KOPT-K1 (cell line): ENCODE measurements around the gene DCT.

Experiments
- H3K27ac ChIP-seq: fragments of 200-600 bp; sonication (generic); 2 replicates; pipeline ENCODE4 v1.5.1; 2016; ENCODE audit warnings: antibody characterized with exemption, mild to moderate bottlenecking, low read depth, low read length; ENCODE audit not compliant: poor library complexity, severe bottlenecking
- H3K36me3 ChIP-seq: fragments of 200-600 bp; sonication (generic); 2 replicates; pipeline ENCODE4 v1.5.1; 2017; ENCODE audit warnings: antibody characterized with exemption, mild to moderate bottlenecking, low read length, moderate library complexity; ENCODE audit not compliant: insufficient read depth
- H3K9me3 ChIP-seq: fragments of 200-600 bp; sonication (generic); 2 replicates; pipeline ENCODE4 v1.5.1; 2017; ENCODE audit warnings: antibody characterized with exemption, low read length, mild to moderate bottlenecking; ENCODE audit not compliant: insufficient read depth, poor library complexity, severe bottlenecking

DCT gene

DNA sequence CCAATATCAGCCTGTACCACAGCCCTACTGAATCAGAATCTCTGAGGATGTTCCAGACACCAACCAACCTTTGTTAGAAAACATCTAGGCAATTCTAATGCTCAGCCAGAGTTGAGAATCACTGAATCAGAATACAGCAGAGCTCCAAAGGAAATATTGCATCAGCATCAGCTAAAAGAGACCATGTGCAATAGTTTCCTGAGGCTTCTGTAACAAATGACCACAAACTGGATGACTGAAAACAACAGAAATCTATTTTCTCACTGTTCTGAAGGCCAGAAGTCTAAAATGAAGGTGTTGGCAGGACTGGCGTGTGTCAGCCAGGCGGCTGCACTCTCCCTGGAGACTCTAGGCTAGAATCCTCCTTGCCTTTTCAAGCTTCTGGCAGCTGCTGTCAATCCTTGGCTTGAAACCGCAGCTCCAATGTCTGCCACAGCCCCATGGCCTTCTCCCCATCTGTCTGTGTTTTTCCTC, 1.2 kb upstream of the DCT start:
- Histone ChIP-seq H3K9me3 (no peaks in the 10 kb centered on the region), H3K27ac (no peak overlapping the region), H3K36me3 (no peaks in the 10 kb centered on the region)

DNA sequence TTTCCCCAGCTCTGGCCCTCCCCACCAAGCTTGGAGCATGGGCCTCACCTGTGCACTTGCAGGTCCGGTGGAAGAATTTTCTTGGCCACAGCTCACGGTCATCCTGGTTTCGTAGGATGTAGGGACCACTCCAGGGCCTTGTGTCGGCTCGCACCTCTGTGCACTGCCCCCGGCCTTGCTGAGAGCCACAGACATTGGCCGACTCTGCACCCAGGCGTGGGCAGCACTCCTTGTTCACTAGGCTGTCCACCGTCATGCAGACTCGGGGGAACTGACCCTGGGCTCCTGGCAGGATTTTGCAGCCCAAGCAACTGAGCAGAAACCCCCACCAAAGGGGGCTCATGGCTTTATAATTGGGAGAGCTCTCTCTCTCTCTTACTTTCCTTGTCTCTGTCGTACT, 569 bp downstream of the DCT start:
- no peak overlapping the region for H3K27ac ChIP-seq
- no peaks in the 10 kb centered on the region for H3K9me3 ChIP-seq
- H3K36me3 ChIP-seq: no peaks in the 10 kb centered on the region

DNA sequence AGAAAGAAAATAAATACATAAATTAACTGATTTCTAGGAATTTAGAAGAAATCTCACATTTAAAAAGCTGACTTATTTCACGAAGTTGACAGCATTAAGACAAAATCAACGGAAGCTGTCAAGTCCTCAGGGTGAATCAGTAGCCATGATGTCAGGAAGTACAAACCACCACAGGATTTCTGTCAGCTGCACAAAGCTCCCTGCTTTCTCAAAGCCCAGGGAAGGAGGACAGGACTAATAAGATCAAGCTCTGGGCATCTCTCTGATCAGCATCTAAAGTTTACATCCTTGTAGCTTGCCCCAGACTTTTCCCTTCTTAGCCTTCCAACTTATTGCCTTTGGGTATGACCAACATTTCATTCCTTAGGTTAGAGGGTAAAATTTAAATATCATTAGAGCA, 9.4 kb downstream of the DCT start:
- Histone ChIP-seq H3K9me3 (no peaks in the 10 kb centered on the region), H3K36me3 (no peaks in the 10 kb centered on the region), H3K27ac (no peak overlapping the region)

GRCh38 chr13:94464771-94465170, 14.7 kb downstream of the DCT start:
- no peak overlapping the region for H3K27ac ChIP-seq
- no peaks in the 10 kb centered on the region for H3K36me3 ChIP-seq
- no peaks in the 10 kb centered on the region for H3K9me3 ChIP-seq

DNA sequence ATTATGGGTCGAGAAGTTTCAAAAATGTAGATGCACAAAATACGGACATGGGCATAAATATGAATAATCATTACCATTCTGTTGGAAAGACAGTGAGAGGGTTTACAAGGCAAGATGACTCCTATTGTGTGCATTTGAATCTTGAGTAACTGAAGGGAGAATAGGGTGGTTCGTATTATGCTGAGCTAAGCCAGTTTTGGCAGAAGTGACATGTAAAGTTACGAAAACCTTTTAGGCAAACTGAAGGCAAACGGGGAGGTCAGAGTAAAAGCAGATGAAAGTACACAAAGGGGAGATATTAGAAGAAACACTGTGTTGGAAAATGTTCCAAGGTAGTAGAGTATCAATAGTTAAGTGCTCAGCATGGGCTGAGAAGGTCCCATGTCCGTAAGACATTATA, 16.8 kb downstream of the DCT start:
- Histone ChIP-seq H3K9me3 (no peaks in the 10 kb centered on the region), H3K27ac (no peak overlapping the region)

DNA sequence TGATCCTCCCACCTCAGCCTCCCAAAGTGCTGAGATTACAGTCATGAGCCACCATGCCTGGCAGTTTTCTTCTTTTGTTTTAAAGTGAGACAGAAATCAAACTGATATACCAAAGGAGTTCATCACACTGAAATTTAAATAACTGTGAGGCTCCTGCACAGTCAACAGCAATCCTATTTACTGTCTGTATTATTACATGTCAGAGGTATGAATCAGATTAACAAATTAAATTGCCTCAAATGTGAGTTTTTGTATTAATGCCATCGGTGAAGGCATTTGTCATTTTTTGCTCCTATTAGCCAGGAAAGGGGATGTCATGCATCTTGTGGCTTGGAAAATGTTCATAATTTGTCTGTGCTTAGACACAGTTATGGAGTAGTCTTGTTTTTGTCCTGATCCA, 20.4 kb downstream of the DCT start:
- Histone ChIP-seq H3K27ac (no peak overlapping the region), H3K9me3 (no peaks in the 10 kb centered on the region), H3K36me3 (no peaks in the 10 kb centered on the region)

More for the DNA sequence above, 16.8 kb downstream of the DCT start:
- no peaks in the 10 kb centered on the region for H3K36me3 ChIP-seq

- H3K27ac ChIP-seq: no peak overlapping the region
- H3K9me3 ChIP-seq: no peaks in the 10 kb centered on the region
- no peaks in the 10 kb centered on the region for H3K36me3 ChIP-seq
Measured at GRCh38 chr13:94455414-94455813, 24.1 kb downstream of the DCT start.

- no peaks in the 10 kb centered on the region for H3K9me3 ChIP-seq
- no peaks in the 10 kb centered on the region for H3K36me3 ChIP-seq
- no peak overlapping the region for H3K27ac ChIP-seq
Measured at GRCh38 chr13:94454906-94455305, 24.6 kb downstream of the DCT start.

- H3K9me3 ChIP-seq: no peaks in the 10 kb centered on the region
- H3K27ac ChIP-seq: no peak overlapping the region
- no peaks in the 10 kb centered on the region for H3K36me3 ChIP-seq
Measured at GRCh38 chr13:94454334-94454733, 25.1 kb downstream of the DCT start.

DNA sequence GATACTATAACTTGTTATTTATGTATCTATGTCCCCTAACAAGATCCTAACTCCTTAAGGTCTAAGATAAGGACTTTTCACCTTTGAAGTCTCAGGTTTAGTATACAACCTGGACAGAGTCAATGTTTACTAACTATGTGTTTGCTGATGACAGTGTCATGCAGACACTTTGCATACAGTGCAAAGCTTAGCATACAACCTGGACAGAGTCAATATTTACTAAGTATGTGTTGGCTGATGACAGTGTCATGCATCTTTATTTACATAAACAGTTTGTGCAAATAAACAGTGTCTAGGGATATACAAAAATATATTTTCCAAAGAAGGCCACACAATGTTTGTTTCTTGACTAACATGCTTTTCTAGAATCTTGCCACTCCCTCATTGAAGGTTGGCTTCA, 34.7 kb downstream of the DCT start:
- H3K27ac ChIP-seq: no peak overlapping the region
- H3K36me3 ChIP-seq: no peaks in the 10 kb centered on the region
- no peaks in the 10 kb centered on the region for H3K9me3 ChIP-seq

DNA sequence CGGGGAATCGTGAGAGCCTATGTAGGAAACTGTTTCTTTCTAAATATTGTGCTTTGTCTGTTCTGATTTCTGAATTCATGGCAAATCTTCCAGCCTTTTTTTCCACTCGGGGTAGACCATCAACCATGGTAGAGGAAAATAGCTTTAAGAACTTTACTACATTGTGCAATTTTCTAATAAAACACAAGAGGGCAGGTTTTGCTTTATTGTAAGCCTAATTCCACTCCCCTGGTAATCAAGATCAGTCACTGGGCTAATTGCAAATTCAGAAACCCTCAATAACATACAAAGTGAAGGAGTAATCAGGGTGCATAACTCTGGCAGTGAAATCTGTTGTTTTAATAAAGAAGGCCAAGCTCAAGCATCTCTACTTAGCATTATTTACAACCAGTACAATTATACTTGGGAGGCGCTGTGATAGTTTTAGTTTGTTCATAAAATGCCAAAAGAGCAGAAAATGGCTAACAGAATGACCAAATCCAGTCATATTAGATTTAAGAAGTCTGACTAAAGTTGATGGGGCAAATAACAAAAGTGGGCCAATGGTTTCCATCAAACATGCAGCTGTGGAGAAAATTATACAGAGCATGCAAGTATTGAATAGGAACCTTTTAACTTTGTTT, 43.8 kb downstream of the DCT start:
- Histone ChIP-seq H3K9me3 (peaks cover 4% of the 10 kb centered on the region), H3K36me3 (no peaks in the 10 kb centered on the region), H3K27ac (no peak overlapping the region)

- no peaks in the 10 kb centered on the region for H3K36me3 ChIP-seq
- peaks cover 4% of the 10 kb centered on the region for H3K9me3 ChIP-seq
- no peak overlapping the region for H3K27ac ChIP-seq
Measured at GRCh38 chr13:94433055-94433961, 46.2 kb downstream of the DCT start.

- Histone ChIP-seq H3K9me3 (peaks cover 4% of the 10 kb centered on the region), H3K36me3 (no peaks in the 10 kb centered on the region), H3K27ac (peak overlapping the region; percentile 33)
Measured at GRCh38 chr13:94431987-94432386, 47.5 kb downstream of the DCT start.

DNA sequence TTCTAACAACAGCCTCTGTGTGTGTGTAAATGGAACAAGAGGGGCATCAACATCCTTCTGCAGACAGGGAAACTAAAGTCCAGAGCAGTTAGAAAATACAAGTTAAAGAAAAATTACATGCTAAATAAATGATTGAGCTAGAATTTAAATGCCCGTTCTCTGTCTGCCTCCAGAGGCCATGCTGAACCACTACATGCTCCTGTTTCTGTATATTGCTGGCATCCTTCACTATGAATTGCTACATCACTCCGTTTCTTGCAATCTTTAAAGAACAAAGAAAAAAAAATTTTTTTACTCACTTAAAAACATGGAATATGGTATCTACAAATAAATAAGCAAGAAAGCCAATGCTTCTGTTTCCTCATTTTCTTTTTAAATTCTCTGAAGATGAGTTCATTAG, 47.9 kb downstream of the DCT start:
- no peaks in the 10 kb centered on the region for H3K36me3 ChIP-seq
- H3K9me3 ChIP-seq: peaks cover 4% of the 10 kb centered on the region
- H3K27ac ChIP-seq: no peak overlapping the region

DNA sequence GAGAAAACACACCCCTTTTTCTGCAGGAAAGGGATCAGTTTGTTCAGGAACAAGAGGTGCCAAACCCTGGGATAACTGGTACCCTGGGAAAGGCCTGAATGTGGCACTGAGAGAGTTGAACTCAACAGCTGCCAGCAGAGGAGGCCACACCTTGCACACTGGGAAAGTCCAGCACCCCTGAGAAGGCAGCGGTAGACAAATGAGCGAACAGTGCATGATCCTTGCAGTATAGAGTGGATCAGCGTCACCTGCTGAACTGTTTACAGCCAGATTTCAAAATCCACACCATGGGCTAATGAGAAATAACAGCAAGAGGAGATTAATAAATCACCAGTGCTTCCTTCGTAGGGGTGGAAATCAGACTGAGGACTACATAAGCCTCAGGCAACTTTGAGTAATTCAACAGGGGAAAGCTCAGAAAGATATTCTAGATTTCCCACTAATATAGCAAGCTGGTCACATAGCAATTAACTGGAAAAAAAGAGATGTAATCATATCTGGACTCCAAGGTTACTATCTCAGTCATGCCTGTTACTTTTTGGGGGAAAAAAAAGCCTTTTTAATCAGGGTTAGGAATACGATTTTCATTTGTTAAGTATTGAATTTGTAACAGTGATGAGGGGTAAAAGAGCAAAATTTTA, 52.0 kb downstream of the DCT start:
- no peaks in the 10 kb centered on the region for H3K36me3 ChIP-seq
- H3K27ac ChIP-seq: no peak overlapping the region
- H3K9me3 ChIP-seq: peaks cover 4% of the 10 kb centered on the region
